Activated CD4-positive, alpha-beta T cell treated with anti-CD3 and anti-CD28 coated beads, Interleukin-10, Interleukin-2, amounts not matched to agents 100 ng/mL and 50 ng/mL, durations not matched to agents 16 hours and 8 hours (primary cell): ENCODE data around the gene CA5A.
A peak's percentile ranks its signal among the peaks of the same experiment; 100 is the strongest.
"Not testable (repeated sequence)": the region's sequence is repeated elsewhere in the genome, so short reads cannot be mapped to it uniquely, and the experiment has no call there.

Experiments used
- DNase-seq: peaks from one replicate; pipeline ENCODE4 v3.0.0-alpha.2; 2020

Gene CA5A

GRCh38 chr16:87936375-87937230 lies at the start of gene CA5A:
CA5A (minus strand) TSS chr16:87936529; CDS start chr16:87936450, 79 bp downstream.
- DNase-seq, result no peak

- DNase-seq, result not testable (repeated sequence)
Observed at GRCh38 chr16:87985493-87985892, 49.2 kb upstream of the CA5A start.

- DNase-seq, result no peak
Observed at GRCh38 chr16:87984632-87985267, 48.4 kb upstream of the CA5A start.

GRCh38 chr16:87984180-87984579 lies 47.9 kb upstream of the CA5A start:
- peak; percentile 28 for DNase-seq

- DNase-seq, result peak; percentile 78
Observed at GRCh38 chr16:87983737-87984097, 47.4 kb upstream of the CA5A start.

- DNase-seq, result not testable (repeated sequence)
Observed at GRCh38 chr16:87983072-87983736, 46.9 kb upstream of the CA5A start.

- DNase-seq, result no peak
Observed at GRCh38 chr16:87982581-87983041, 46.3 kb upstream of the CA5A start.

- peak; percentile 78 for DNase-seq
Observed at GRCh38 chr16:87981376-87981775, 45.0 kb upstream of the CA5A start.

- DNase-seq, result peak; percentile 35
Observed at GRCh38 chr16:87979911-87980630, 43.7 kb upstream of the CA5A start.

GRCh38 chr16:87979352-87979751 lies 43.0 kb upstream of the CA5A start:
- DNase-seq, result no peak

GRCh38 chr16:87978127-87978526 lies 41.8 kb upstream of the CA5A start:
- peak; percentile 37 for DNase-seq

GRCh38 chr16:87976665-87977064 lies 40.3 kb upstream of the CA5A start:
- no peak for DNase-seq

- DNase-seq, result no peak
Observed at GRCh38 chr16:87974178-87974577, 37.8 kb upstream of the CA5A start.

GRCh38 chr16:87973717-87974116 lies 37.4 kb upstream of the CA5A start:
- DNase-seq, result no peak

GRCh38 chr16:87971933-87972332 lies 35.6 kb upstream of the CA5A start:
- DNase-seq, result no peak

- no peak for DNase-seq
Observed at GRCh38 chr16:87970186-87970585, 33.9 kb upstream of the CA5A start.

- DNase-seq, result no peak
Observed at GRCh38 chr16:87968541-87968940, 32.2 kb upstream of the CA5A start.

GRCh38 chr16:87966685-87967185 lies 30.4 kb upstream of the CA5A start:
- no peak for DNase-seq

GRCh38 chr16:87966064-87966645 lies 29.8 kb upstream of the CA5A start:
- no peak for DNase-seq

- DNase-seq, result no peak
Observed at GRCh38 chr16:87965417-87965816, 29.1 kb upstream of the CA5A start.

GRCh38 chr16:87964049-87964659 lies 27.8 kb upstream of the CA5A start:
- DNase-seq, result no peak

- DNase-seq, result peak; percentile 85
Observed at GRCh38 chr16:87963400-87963799, 27.1 kb upstream of the CA5A start.
